SU-DHL-6 (cell line): ENCODE measurements around the gene ATP13A2.

Source experiments
- EZH2phosphoT487 ChIP-seq: fragments of 200-600 bp; sonication (generic), shearing (Covaris generic); conservative IDR thresholded peaks from 2 replicates; pipeline ENCODE4 v1.6.1; 2018; ENCODE audit warnings: mild to moderate bottlenecking, antibody characterized with exemption, low read length, moderate library complexity, mixed read lengths
- TF ChIP-seq, protein P1 (sequence below): fragments of 200-600 bp; sonication (generic); IDR thresholded peaks from one replicate; pipeline ENCODE4 v1.5.1; 2017; ENCODE audit warnings: antibody characterized with exemption, mild to moderate bottlenecking, low read length, moderate library complexity; ENCODE audit not compliant: insufficient read depth, poor library complexity, severe bottlenecking

DNA sequence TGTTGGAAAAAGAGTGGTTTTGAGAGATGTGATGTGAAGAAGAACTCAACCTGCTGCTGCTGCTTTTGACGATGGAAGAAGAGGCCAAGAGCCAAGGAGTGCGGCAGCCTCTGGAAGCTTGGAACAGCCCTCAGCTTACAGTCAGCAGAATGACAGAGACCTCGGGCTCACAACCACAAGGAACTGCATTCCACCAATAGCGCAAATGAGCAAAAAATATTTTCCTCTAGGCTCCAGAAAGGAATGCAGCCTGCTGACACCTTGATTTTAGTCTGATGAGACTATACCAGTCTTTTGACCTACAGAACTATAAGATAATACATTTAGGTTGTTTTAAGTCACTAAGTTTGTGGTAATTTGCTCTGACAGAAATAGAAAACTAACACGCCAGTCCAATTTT lies 31.9 kb upstream of the ATP13A2 start:
- TF ChIP-seq, protein P1, sequence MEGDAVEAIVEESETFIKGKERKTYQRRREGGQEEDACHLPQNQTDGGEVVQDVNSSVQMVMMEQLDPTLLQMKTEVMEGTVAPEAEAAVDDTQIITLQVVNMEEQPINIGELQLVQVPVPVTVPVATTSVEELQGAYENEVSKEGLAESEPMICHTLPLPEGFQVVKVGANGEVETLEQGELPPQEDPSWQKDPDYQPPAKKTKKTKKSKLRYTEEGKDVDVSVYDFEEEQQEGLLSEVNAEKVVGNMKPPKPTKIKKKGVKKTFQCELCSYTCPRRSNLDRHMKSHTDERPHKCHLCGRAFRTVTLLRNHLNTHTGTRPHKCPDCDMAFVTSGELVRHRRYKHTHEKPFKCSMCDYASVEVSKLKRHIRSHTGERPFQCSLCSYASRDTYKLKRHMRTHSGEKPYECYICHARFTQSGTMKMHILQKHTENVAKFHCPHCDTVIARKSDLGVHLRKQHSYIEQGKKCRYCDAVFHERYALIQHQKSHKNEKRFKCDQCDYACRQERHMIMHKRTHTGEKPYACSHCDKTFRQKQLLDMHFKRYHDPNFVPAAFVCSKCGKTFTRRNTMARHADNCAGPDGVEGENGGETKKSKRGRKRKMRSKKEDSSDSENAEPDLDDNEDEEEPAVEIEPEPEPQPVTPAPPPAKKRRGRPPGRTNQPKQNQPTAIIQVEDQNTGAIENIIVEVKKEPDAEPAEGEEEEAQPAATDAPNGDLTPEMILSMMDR = no peak
- TF ChIP-seq EZH2phosphoT487 = no peak
